ENCODE results near the gene RSPRY1.

DNA sequence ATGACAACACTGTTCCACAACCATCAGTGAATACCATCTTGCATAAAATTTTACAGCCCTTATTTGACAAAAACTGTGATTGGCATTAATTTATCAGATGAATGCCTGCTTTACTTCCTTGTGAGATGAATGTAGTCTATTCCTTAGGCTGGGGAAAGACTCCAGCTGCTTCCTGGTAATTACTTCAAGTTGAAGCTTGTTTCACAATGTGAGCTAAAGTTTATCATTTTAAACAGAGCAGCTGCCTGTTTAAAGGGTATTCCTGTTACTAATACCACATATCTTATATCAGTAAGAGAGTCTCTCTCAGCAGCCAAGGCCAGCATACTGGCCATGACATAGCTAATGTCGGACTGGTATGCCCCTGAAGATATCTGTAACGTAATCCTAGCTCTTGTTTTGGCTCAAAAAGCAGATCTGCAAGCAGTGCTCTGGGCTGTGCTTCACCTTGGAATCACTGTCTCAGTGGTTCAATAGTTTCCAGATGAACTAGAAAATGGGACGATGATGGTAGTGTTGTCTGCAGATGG lies 45.8 kb downstream of the RSPRY1 start:
- TF ChIP-seq, protein P1, sequence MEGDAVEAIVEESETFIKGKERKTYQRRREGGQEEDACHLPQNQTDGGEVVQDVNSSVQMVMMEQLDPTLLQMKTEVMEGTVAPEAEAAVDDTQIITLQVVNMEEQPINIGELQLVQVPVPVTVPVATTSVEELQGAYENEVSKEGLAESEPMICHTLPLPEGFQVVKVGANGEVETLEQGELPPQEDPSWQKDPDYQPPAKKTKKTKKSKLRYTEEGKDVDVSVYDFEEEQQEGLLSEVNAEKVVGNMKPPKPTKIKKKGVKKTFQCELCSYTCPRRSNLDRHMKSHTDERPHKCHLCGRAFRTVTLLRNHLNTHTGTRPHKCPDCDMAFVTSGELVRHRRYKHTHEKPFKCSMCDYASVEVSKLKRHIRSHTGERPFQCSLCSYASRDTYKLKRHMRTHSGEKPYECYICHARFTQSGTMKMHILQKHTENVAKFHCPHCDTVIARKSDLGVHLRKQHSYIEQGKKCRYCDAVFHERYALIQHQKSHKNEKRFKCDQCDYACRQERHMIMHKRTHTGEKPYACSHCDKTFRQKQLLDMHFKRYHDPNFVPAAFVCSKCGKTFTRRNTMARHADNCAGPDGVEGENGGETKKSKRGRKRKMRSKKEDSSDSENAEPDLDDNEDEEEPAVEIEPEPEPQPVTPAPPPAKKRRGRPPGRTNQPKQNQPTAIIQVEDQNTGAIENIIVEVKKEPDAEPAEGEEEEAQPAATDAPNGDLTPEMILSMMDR (IDR thresholded peaks at IDR 0.05; ENCODE audit: insufficient read depth, low read depth, low read length): no peak
- TF ChIP-seq EZH2 (IDR thresholded peaks at IDR 0.05; ENCODE audit: insufficient read depth, low read length): no peak
